ENCODE results near the gene ARFGEF2.

DNA sequence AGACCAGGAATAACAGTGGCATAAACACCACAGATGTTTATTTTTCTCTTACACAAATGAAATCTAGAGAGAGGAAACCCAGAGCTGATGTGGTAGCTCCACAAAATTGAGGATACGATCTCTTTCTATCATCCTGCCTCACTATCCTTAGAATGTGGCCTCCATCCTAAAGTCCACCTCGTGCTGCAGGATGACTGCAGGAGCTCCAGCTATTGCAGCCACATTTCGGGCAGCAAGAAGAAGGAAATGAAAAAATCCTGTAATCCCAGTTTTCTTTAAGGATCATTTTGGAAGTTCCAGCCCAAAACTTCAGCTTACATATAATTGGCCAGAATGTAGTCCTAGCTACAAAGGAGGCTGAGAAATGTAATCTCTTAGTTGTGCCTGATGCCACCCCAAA lies 41.2 kb upstream of the ARFGEF2 start:
- TF ChIP-seq CTCF (IDR thresholded peaks at IDR 0.05 in 2 of 3, conservative IDR thresholded peaks at IDR 0.05 in 1 of 3; ENCODE audit: control insufficient read depth in 2 of 3, extremely low read depth in 1 of 3, insufficient read depth in 1 of 3, low read depth in 3 of 3, low read length in 3 of 3) = no peak
- TF ChIP-seq RAD21 (IDR thresholded peaks at IDR 0.05; ENCODE audit: insufficient read depth, low read depth, low read length) = no peak
- no peak for TF ChIP-seq JUNB (IDR thresholded peaks at IDR 0.05)
- no peak for TF ChIP-seq EZH2 (IDR thresholded peaks at IDR 0.05; ENCODE audit: borderline replicate concordance, control insufficient read depth, low read depth, low read length)
- no peak for TF ChIP-seq POU2F2 (IDR thresholded peaks at IDR 0.05; ENCODE audit: borderline replicate concordance, low read depth, low read length)
- TF ChIP-seq ZNF207 (IDR thresholded peaks at IDR 0.05; ENCODE audit: borderline replicate concordance) = no peak
- no peak for TF ChIP-seq SRF (IDR thresholded peaks at IDR 0.05; ENCODE audit: low read depth in 2 of 2, low read length in 2 of 2)
- TF ChIP-seq POLR2AphosphoS5 (IDR thresholded peaks at IDR 0.05; ENCODE audit: low read length) = no peak
- TF ChIP-seq POLR2A (IDR thresholded peaks at IDR 0.05; ENCODE audit: low read depth, low read length) = no peak
